ENCODE measurements around the gene PNPLA1.

PNPLA1 gene

GRCh38 chr6:36308514-36308913 lies 38.7 kb downstream of the PNPLA1 start:
- Histone ChIP-seq H3K4me3 (ENCODE audit: low read depth in 1 of 2, low read length in 2 of 2) (no peak overlapping the region), H3K4me1 (ENCODE audit: control insufficient read depth in 1 of 2, insufficient read depth in 2 of 2, low read length in 2 of 2) (no peaks in the 10 kb centered on the region), H3K27ac (ENCODE audit: low read length) (no peak overlapping the region), H3K36me3 (ENCODE audit: control insufficient read depth in 1 of 2, insufficient read depth in 2 of 2, low read length in 2 of 2) (no peaks in the 10 kb centered on the region), H3K27me3 (ENCODE audit: low read depth, low read length) (no peaks in the 10 kb centered on the region), H3K9me3 (ENCODE audit: control insufficient read depth in 1 of 2, low read length in 2 of 2) (peaks cover 0 to 3% of the 10 kb centered on the region in 2 donors)

GRCh38 chr6:36309203-36309602 lies 39.3 kb downstream of the PNPLA1 start:
- Histone ChIP-seq H3K27me3 (ENCODE audit: low read depth, low read length) (no peaks in the 10 kb centered on the region), H3K4me3 (ENCODE audit: low read depth in 1 of 2, low read length in 2 of 2) (no peak overlapping the region), H3K27ac (ENCODE audit: low read length) (no peak overlapping the region), H3K9me3 (ENCODE audit: control insufficient read depth in 1 of 2, low read length in 2 of 2) (peaks cover 0 to 3% of the 10 kb centered on the region in 2 donors), H3K4me1 (ENCODE audit: control insufficient read depth in 1 of 2, insufficient read depth in 2 of 2, low read length in 2 of 2) (no peaks in the 10 kb centered on the region), H3K36me3 (ENCODE audit: control insufficient read depth in 1 of 2, insufficient read depth in 2 of 2, low read length in 2 of 2) (no peaks in the 10 kb centered on the region)

DNA sequence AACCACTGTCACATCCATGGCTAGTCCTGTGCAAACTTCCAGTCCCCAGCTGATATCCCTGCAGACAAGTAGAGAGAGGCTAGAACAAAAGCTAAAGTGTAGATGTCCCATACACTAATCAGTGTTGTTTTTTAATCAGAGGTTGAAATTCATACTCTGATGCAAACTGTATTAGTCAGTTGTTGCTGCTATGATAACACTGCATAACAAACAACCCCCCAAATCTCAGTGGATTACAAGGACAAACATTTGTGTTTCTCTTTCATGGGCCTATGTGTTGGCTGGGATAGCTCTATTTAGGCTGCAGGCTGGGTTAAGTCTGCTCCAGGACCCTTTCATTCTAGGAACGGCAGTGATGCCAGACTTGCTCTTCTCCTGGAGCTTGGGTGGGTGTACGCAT lies 40.0 kb downstream of the PNPLA1 start:
- no peaks in the 10 kb centered on the region for H3K36me3 ChIP-seq (ENCODE audit: control insufficient read depth in 1 of 2, insufficient read depth in 2 of 2, low read length in 2 of 2)
- H3K4me1 ChIP-seq (ENCODE audit: control insufficient read depth in 1 of 2, insufficient read depth in 2 of 2, low read length in 2 of 2): no peaks in the 10 kb centered on the region
- peaks cover 0 to 3% of the 10 kb centered on the region in 2 donors for H3K9me3 ChIP-seq (ENCODE audit: control insufficient read depth in 1 of 2, low read length in 2 of 2)
- H3K27me3 ChIP-seq (ENCODE audit: low read depth, low read length): no peaks in the 10 kb centered on the region
- no peak overlapping the region for H3K4me3 ChIP-seq (ENCODE audit: low read depth in 1 of 2, low read length in 2 of 2)
- H3K27ac ChIP-seq (ENCODE audit: low read length): no peak overlapping the region

- Histone ChIP-seq H3K27me3 (ENCODE audit: low read depth, low read length) (no peaks in the 10 kb centered on the region), H3K9me3 (ENCODE audit: control insufficient read depth in 1 of 2, low read length in 2 of 2) (peaks cover 0 to 3% of the 10 kb centered on the region in 2 donors), H3K36me3 (ENCODE audit: control insufficient read depth in 1 of 2, insufficient read depth in 2 of 2, low read length in 2 of 2) (no peaks in the 10 kb centered on the region), H3K27ac (ENCODE audit: low read length) (no peak overlapping the region), H3K4me3 (ENCODE audit: low read depth in 1 of 2, low read length in 2 of 2) (no peak overlapping the region), H3K4me1 (ENCODE audit: control insufficient read depth in 1 of 2, insufficient read depth in 2 of 2, low read length in 2 of 2) (no peaks in the 10 kb centered on the region)
Measured at GRCh38 chr6:36312854-36313648, 43.2 kb downstream of the PNPLA1 start.

GRCh38 chr6:36313649-36313936 lies 43.7 kb downstream of the PNPLA1 start:
- no peaks in the 10 kb centered on the region for H3K4me1 ChIP-seq (ENCODE audit: control insufficient read depth in 1 of 2, insufficient read depth in 2 of 2, low read length in 2 of 2)
- H3K27ac ChIP-seq (ENCODE audit: low read length): no peak overlapping the region
- H3K4me3 ChIP-seq (ENCODE audit: low read depth in 1 of 2, low read length in 2 of 2): no peak overlapping the region
- no peaks in the 10 kb centered on the region for H3K27me3 ChIP-seq (ENCODE audit: low read depth, low read length)
- H3K36me3 ChIP-seq (ENCODE audit: control insufficient read depth in 1 of 2, insufficient read depth in 2 of 2, low read length in 2 of 2): no peaks in the 10 kb centered on the region
- H3K9me3 ChIP-seq (ENCODE audit: control insufficient read depth in 1 of 2, low read length in 2 of 2): peaks cover 0 to 3% of the 10 kb centered on the region in 2 donors

DNA sequence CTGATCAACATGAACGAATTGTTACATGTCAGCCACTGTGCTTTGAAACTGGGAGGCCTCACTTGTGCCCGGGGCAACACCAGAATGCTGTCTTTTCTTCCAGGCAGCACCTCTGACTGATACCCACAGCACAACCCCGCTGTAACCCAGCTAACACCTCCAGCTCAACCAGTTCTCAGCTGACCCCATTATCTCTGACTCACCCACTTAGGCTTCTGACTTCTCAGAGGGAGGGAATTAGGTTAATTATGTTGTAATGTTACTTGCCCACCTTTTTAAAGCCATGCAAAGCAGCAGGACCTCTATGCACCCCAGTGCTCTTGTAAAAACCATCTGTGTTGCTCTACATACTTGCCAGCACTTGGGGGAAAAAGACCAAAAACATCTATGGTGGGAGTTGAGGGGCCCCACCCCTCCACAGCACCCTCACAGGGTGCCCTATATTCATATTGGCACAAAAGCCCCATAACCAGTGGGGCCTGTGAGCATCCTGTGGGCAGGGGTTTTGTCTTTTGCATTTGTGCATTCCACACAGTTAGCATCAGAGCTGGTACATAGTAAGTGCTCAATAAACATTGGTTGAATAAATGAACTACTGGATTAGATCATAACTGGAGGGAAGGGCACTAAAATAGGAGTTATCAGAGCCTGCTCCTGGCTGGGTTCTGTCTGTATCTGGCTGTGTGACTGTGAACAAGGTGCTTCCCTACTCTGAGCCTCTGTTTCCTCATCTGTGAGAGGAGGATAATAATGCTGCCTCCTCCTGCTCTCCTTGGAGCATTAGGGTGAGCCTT lies 44.6 kb downstream of the PNPLA1 start:
- Histone ChIP-seq H3K27me3 (ENCODE audit: low read depth, low read length) (no peaks in the 10 kb centered on the region), H3K9me3 (ENCODE audit: control insufficient read depth in 1 of 2, low read length in 2 of 2) (peaks cover 0 to 3% of the 10 kb centered on the region in 2 donors), H3K36me3 (ENCODE audit: control insufficient read depth in 1 of 2, insufficient read depth in 2 of 2, low read length in 2 of 2) (no peaks in the 10 kb centered on the region), H3K4me1 (ENCODE audit: control insufficient read depth in 1 of 2, insufficient read depth in 2 of 2, low read length in 2 of 2) (no peaks in the 10 kb centered on the region), H3K27ac (ENCODE audit: low read length) (no peak overlapping the region), H3K4me3 (ENCODE audit: low read depth in 1 of 2, low read length in 2 of 2) (no peak overlapping the region)

DNA sequence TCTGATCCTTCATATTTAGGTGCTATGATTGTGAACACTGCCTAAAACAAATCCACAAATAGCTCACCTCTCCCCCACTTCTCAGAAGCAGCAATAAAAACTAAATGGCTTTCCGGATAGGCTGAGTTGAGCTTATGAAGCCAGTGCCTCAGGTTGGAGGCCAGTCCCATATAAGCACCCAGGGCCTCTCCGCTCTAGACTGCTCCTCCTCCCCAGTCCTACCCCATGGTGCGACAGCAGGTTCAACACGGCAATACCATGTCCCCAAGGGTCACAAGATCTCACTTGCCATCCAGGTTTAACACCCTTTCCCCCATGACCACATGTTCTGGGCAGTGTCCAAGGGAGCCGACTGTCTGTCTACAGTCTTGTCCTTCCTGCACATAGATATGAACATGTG lies 46.1 kb downstream of the PNPLA1 start:
- H3K36me3 ChIP-seq (ENCODE audit: control insufficient read depth in 1 of 2, insufficient read depth in 2 of 2, low read length in 2 of 2): no peaks in the 10 kb centered on the region
- H3K27ac ChIP-seq (ENCODE audit: low read length): no peak overlapping the region
- H3K4me3 ChIP-seq (ENCODE audit: low read depth in 1 of 2, low read length in 2 of 2): no peak overlapping the region

DNA sequence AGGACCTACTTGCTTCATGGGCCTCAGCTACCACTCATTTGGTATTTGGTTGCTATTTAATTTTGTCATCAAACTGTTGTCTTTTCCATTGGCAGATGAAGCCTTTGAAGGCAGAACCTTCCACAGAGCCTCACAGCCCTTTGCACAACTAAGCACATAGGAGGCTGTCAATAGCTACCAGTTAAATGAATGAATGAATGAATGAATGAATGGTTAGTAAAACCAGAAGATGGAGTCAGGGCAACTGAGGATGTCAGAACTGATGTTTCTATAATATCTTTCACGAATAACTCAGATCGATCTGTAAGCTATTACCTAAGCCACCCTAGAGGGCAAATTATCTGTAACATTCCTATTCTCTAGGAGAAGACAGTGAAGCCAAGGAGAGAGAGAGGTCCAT lies 47.8 kb downstream of the PNPLA1 start:
- no peak overlapping the region for H3K27ac ChIP-seq (ENCODE audit: low read length)
- no peaks in the 10 kb centered on the region for H3K36me3 ChIP-seq (ENCODE audit: control insufficient read depth in 1 of 2, insufficient read depth in 2 of 2, low read length in 2 of 2)
- no peaks in the 10 kb centered on the region for H3K27me3 ChIP-seq (ENCODE audit: low read depth, low read length)
- H3K4me1 ChIP-seq (ENCODE audit: control insufficient read depth in 1 of 2, insufficient read depth in 2 of 2, low read length in 2 of 2): no peaks in the 10 kb centered on the region
- H3K4me3 ChIP-seq (ENCODE audit: low read depth in 1 of 2, low read length in 2 of 2): no peak overlapping the region
- no peaks in the 10 kb centered on the region for H3K9me3 ChIP-seq (ENCODE audit: control insufficient read depth in 1 of 2, low read length in 2 of 2)

More for the DNA sequence above, 46.1 kb downstream of the PNPLA1 start:
- Histone ChIP-seq H3K4me1 (ENCODE audit: control insufficient read depth in 1 of 2, insufficient read depth in 2 of 2, low read length in 2 of 2) (no peaks in the 10 kb centered on the region), H3K27me3 (ENCODE audit: low read depth, low read length) (no peaks in the 10 kb centered on the region), H3K9me3 (ENCODE audit: control insufficient read depth in 1 of 2, low read length in 2 of 2) (no peaks in the 10 kb centered on the region)

DNA sequence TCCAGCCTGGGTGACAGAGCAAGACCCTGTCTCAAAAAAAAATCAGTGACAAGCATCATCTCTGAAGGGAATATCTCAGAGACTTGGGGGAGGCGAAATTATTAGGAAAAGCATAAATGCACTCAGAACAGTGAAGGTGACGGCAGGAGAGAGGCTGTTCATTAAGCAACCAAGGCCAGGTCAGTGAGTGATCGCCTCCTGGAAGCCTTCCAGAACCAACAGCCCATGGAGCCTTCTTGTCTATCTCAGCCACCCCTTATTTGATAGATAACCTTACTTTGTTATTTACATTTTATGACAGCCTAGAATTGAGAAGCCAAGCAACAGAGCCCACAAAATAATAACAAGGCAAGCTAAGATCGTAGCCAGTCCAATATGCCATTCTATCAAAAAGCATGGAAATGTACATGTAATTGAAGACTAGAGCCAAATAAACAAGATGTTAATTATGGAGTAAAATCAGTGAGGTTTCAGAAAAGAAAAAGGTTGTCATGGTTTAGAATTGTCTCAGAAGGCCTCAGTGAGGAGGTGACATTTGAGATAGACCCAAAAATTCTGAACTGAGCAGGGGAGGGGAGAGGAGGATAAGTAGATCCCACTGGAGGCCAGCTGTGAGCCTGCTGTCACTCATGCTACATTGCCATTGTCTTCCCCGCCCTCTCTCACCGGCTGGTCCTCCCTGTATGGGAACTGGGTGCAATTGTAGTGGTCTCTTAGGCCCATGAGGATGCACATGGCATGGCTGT lies 49.0 kb downstream of the PNPLA1 start:
- no peaks in the 10 kb centered on the region for H3K36me3 ChIP-seq (ENCODE audit: control insufficient read depth in 1 of 2, insufficient read depth in 2 of 2, low read length in 2 of 2)
- H3K4me1 ChIP-seq (ENCODE audit: control insufficient read depth in 1 of 2, insufficient read depth in 2 of 2, low read length in 2 of 2): no peaks in the 10 kb centered on the region
- no peak overlapping the region for H3K27ac ChIP-seq (ENCODE audit: low read length)
- H3K27me3 ChIP-seq (ENCODE audit: low read depth, low read length): no peaks in the 10 kb centered on the region
- H3K9me3 ChIP-seq (ENCODE audit: control insufficient read depth in 1 of 2, low read length in 2 of 2): no peaks in the 10 kb centered on the region
- H3K4me3 ChIP-seq (ENCODE audit: low read depth in 1 of 2, low read length in 2 of 2): no peak overlapping the region

DNA sequence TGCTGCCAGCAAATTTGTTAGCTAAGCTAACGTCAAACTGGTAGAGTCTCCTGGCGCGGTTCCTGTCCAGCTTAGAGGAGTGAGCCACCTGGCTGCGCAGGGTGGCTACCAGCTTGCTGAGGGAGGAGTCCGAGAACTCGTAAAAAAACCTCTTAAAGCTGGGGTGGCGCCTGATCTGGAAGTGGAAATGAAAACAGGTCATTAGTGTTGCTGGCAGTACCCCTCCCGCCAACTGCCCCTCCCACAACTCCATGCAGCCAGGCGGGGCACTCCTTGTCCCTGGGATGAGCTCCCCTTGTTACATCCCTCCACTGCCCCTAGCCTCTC lies 49.5 kb downstream of the PNPLA1 start:
- H3K9me3 ChIP-seq (ENCODE audit: control insufficient read depth in 1 of 2, low read length in 2 of 2): no peaks in the 10 kb centered on the region
- no peaks in the 10 kb centered on the region for H3K27me3 ChIP-seq (ENCODE audit: low read depth, low read length)
- no peaks in the 10 kb centered on the region for H3K36me3 ChIP-seq (ENCODE audit: control insufficient read depth in 1 of 2, insufficient read depth in 2 of 2, low read length in 2 of 2)
- no peak overlapping the region for H3K4me3 ChIP-seq (ENCODE audit: low read depth in 1 of 2, low read length in 2 of 2)
- no peaks in the 10 kb centered on the region for H3K4me1 ChIP-seq (ENCODE audit: control insufficient read depth in 1 of 2, insufficient read depth in 2 of 2, low read length in 2 of 2)
- no peak overlapping the region for H3K27ac ChIP-seq (ENCODE audit: low read length)

- H3K4me1 ChIP-seq (ENCODE audit: control insufficient read depth in 1 of 2, insufficient read depth in 2 of 2, low read length in 2 of 2): no peaks in the 10 kb centered on the region
- no peaks in the 10 kb centered on the region for H3K27me3 ChIP-seq (ENCODE audit: low read depth, low read length)
- H3K9me3 ChIP-seq (ENCODE audit: control insufficient read depth in 1 of 2, low read length in 2 of 2): no peaks in the 10 kb centered on the region
- H3K36me3 ChIP-seq (ENCODE audit: control insufficient read depth in 1 of 2, insufficient read depth in 2 of 2, low read length in 2 of 2): no peaks in the 10 kb centered on the region
- no peak overlapping the region for H3K27ac ChIP-seq (ENCODE audit: low read length)
- H3K4me3 ChIP-seq (ENCODE audit: low read depth in 1 of 2, low read length in 2 of 2): no peak overlapping the region
Measured at GRCh38 chr6:36319821-36320220, 50.0 kb downstream of the PNPLA1 start.

All from muscle layer of duodenum (tissue), 2 donors.